HCT116 (cell line): Measurements from ENCODE around the gene COL15A1. TPM values are rescaled to one million over a fixed set of nuclear protein-coding genes. Genes with fewer than 3 reads are reported as not detected.

Experiments used
- ATAC-seq: fragments of 200-7000 bp; cut with Tn5 transposase; 2 replicates; pipeline ENCODE4 v1.9.1; 2020; ENCODE audit warnings: mild to moderate bottlenecking, moderate library complexity
- BruUV-seq: library from RNA; stranded (reverse); fragments of 400-500 nt; replicated peaks from 2 replicates; lab custom pipeline; 2021; lab: Mats Ljungman, UMichigan
- CTCF ChIA-PET: fragments of 300-600 bp; sonication (Branson Sonifier 250); formaldehyde crosslinking; loops from one replicate; lab custom pipeline; 2021; ENCODE audit warnings: antibody characterized with exemption; lab: Charles Lee
- POLR2A ChIA-PET: fragments of 300-600, 350-600 bp; sonication (Branson Sonifier 250); formaldehyde crosslinking; loops from one replicate; lab custom pipeline; 2021; ENCODE audit warnings: antibody characterized with exemption; lab: Charles Lee
- RAD21 ChIA-PET, 2 experiments: fragments of 300-600 bp; sonication (Branson Sonifier 250); formaldehyde crosslinking; loops; one replicate each; lab custom pipeline; 2023; ENCODE audit warnings: low total read pairs in 2 of 2; ENCODE audit not compliant: uncharacterized antibody in 2 of 2, unreplicated experiment in 2 of 2, low non-redundant PET in 1 of 2; lab: Charles Lee
- DNase-seq: peaks from one replicate; pipeline ENCODE4 v3.0.0-alpha.2; 2010; ENCODE audit warnings: low read depth, low spot score
- H2AFZ ChIP-seq: fragments of 200-600 bp; shearing (Covaris generic), sonication (generic); 2 replicates; pipeline ENCODE4 v1.6.1; 2017; ENCODE audit warnings: low read depth, mixed run types, mixed read lengths, antibody characterized with exemption, low read length; ENCODE audit not compliant: poor library complexity, severe bottlenecking
- H3K27ac ChIP-seq: 2 replicates; pipeline ENCODE4 v1.5.1; 2012; ENCODE audit warnings: low read depth, low read length
- H3K27me3 ChIP-seq: fragments of 200-600 bp; sonication (generic); 2 replicates; pipeline ENCODE4 v1.6.1; 2016; ENCODE audit warnings: mixed run types, low read length, mixed read lengths; ENCODE audit not compliant: insufficient read depth
- H3K36me3 ChIP-seq, 2 experiments: fragments of 200-500 bp in 1 of 2; fragments of 200-600 bp in 1 of 2; sonication (Bioruptor generic) in 1 of 2; sonication (generic) in 1 of 2; 2 replicates each; pipeline versions ENCODE4 v1.5.1 to v1.6.1; 2014 to 2016; ENCODE audit warnings: low read length in 2 of 2, inconsistent platforms in 1 of 2, mixed read lengths in 1 of 2, mixed run types in 1 of 2; ENCODE audit not compliant: insufficient read depth in 2 of 2, control insufficient read depth in 1 of 2
- H3K4me1 ChIP-seq, 2 experiments: fragments of 200-600 bp in 1 of 2; sonication (generic) in 1 of 2; 2 replicates each; pipeline versions ENCODE4 v1.5.1 to v1.6.1; 2012 to 2017; ENCODE audit warnings: low read length in 2 of 2, inconsistent platforms in 1 of 2, mild to moderate bottlenecking in 1 of 2, mixed read lengths in 1 of 2, mixed run types in 1 of 2, moderate library complexity in 1 of 2; ENCODE audit not compliant: insufficient read depth in 2 of 2, control insufficient read depth in 1 of 2
- H3K4me2 ChIP-seq: fragments of 200-600 bp; sonication (generic); 2 replicates; pipeline ENCODE4 v1.6.1; 2017; ENCODE audit warnings: mixed run types, low read length, mixed read lengths
- H3K4me3 ChIP-seq, 2 experiments: fragments of 200-600 bp in 1 of 2; sonication (generic) in 1 of 2; replicated peaks in 1 of 2; 2 replicates each; pipeline ENCODE4 v1.5.1; 2011 to 2016; ENCODE audit warnings: low read length in 2 of 2, control low read depth in 1 of 2, low read depth in 1 of 2, mild to moderate bottlenecking in 1 of 2, mixed read lengths in 1 of 2, mixed run types in 1 of 2
- H3K79me2 ChIP-seq: fragments of 200-600 bp; sonication (generic); 2 replicates; pipeline ENCODE4 v1.6.1; 2017; ENCODE audit warnings: mild to moderate bottlenecking, mixed run types, low read length, moderate library complexity, mixed read lengths; ENCODE audit not compliant: insufficient read depth
- H3K9ac ChIP-seq: fragments of 200-600 bp; sonication (generic); 2 replicates; pipeline ENCODE4 v1.6.1; 2016; ENCODE audit warnings: low read length, mixed read lengths
- H3K9me2 ChIP-seq: fragments of 200-600 bp; sonication (generic), shearing (Covaris generic); 2 replicates; pipeline ENCODE4 v1.6.1; 2017; ENCODE audit warnings: mixed run types, mild to moderate bottlenecking, moderate library complexity; ENCODE audit not compliant: insufficient read depth
- H3K9me3 ChIP-seq, 2 experiments: fragments of 200-500 bp in 1 of 2; fragments of 200-600 bp in 1 of 2; sonication (Bioruptor generic) in 1 of 2; sonication (generic) in 1 of 2; 2 replicates each; pipeline ENCODE4 v1.6.1; 2014 to 2017; ENCODE audit warnings: low read length in 2 of 2, mixed read lengths in 2 of 2, inconsistent platforms in 1 of 2, low read depth in 1 of 2, mild to moderate bottlenecking in 1 of 2, mixed run types in 1 of 2, moderate library complexity in 1 of 2; ENCODE audit not compliant: control insufficient read depth in 1 of 2, insufficient read depth in 1 of 2
- H4K20me1 ChIP-seq: fragments of 200-600 bp; sonication (generic), shearing (Covaris generic); 2 replicates; pipeline ENCODE4 v1.6.1; 2017; ENCODE audit warnings: mixed run types, mild to moderate bottlenecking, moderate library complexity; ENCODE audit not compliant: insufficient read depth
- CBX3 ChIP-seq: IDR thresholded peaks from 2 replicates; pipeline ENCODE4 v1.6.1; 2012; ENCODE audit warnings: low read depth
- CEBPB ChIP-seq: IDR thresholded peaks from 2 replicates; pipeline ENCODE4 v1.6.1; 2012; ENCODE audit warnings: low read depth
- EGR1 ChIP-seq: IDR thresholded peaks from 2 replicates; pipeline ENCODE4 v1.6.1; 2012; ENCODE audit warnings: low read depth
- ELF1 ChIP-seq: IDR thresholded peaks from 2 replicates; pipeline ENCODE4 v1.6.1; 2012; ENCODE audit warnings: low read depth, borderline replicate concordance
- EZH2 ChIP-seq: fragments of 200-600 bp; sonication (generic); IDR thresholded peaks from 2 replicates; pipeline ENCODE4 v1.6.1; 2017; ENCODE audit warnings: antibody characterized with exemption, mixed run types
- EZH2phosphoT487 ChIP-seq: fragments of 200-600 bp; IDR thresholded peaks from 2 replicates; pipeline ENCODE4 v1.6.1; 2018; ENCODE audit warnings: antibody characterized with exemption, borderline replicate concordance
- JUND ChIP-seq: IDR thresholded peaks from 2 replicates; pipeline ENCODE4 v1.6.1; 2012
- POLR2AphosphoS5 ChIP-seq: IDR thresholded peaks from 2 replicates; pipeline ENCODE4 v1.6.1; 2011; ENCODE audit warnings: mild to moderate bottlenecking, low read depth, low read length, moderate library complexity
- RAD21 ChIP-seq: IDR thresholded peaks from 2 replicates; pipeline ENCODE4 v1.6.1; 2012; ENCODE audit warnings: low read depth, mild to moderate bottlenecking
- SIN3A ChIP-seq: IDR thresholded peaks from 2 replicates; pipeline ENCODE4 v1.6.1; 2012; ENCODE audit warnings: low read depth
- TCF7L2 ChIP-seq: IDR thresholded peaks from 2 replicates; pipeline ENCODE4 v1.7.0; 2011; ENCODE audit warnings: borderline replicate concordance, inconsistent platforms; ENCODE audit not compliant: insufficient read depth, insufficient read length; ENCODE audit errors: extremely low read depth
- YY1 ChIP-seq: IDR thresholded peaks from 2 replicates; pipeline ENCODE4 v1.6.1; 2011; ENCODE audit warnings: low read length, low read depth, moderate library complexity, mild to moderate bottlenecking; ENCODE audit not compliant: insufficient replicate concordance; ENCODE audit errors: extremely low read depth
- ZFX ChIP-seq: fragments of 450-650 bp; IDR thresholded peaks from 2 replicates; pipeline ENCODE4 v1.6.1; 2017
- intact Hi-C: fragments of 100-400 bp; cut with micrococcal nuclease; formaldehyde crosslinking; loops from 2 replicates; pipeline ENCODE4 v1.10.0; 2022
- total RNA-seq: library from RNA; stranded (reverse); gene quantifications from one replicate; pipeline ENCODE4 v1.2.1, GENCODE V29; 2021; ENCODE audit not compliant: unreplicated experiment
- TF ChIP-seq, protein P1 (sequence below): IDR thresholded peaks from 2 replicates; pipeline ENCODE4 v1.6.1; 2012
- TF ChIP-seq, protein P2 (sequence below), 3 experiments: fragments of 200-600 bp in 1 of 3; sonication (generic) in 1 of 3; IDR thresholded peaks in 2 of 3; conservative IDR thresholded peaks in 1 of 3; 2 replicates each; pipeline ENCODE4 v1.5.1; 2012 to 2017; ENCODE audit warnings: low read depth in 2 of 3, low read length in 2 of 3, antibody characterized with exemption in 1 of 3, borderline replicate concordance in 1 of 3, control low read depth in 1 of 3, mild to moderate bottlenecking in 1 of 3, mixed read lengths in 1 of 3, mixed run types in 1 of 3, moderate library complexity in 1 of 3; ENCODE audit not compliant: insufficient read depth in 1 of 3

COL15A1 gene
- total RNA-seq, 1 experiment from 2014 or later, result 0.15 TPM

DNA sequence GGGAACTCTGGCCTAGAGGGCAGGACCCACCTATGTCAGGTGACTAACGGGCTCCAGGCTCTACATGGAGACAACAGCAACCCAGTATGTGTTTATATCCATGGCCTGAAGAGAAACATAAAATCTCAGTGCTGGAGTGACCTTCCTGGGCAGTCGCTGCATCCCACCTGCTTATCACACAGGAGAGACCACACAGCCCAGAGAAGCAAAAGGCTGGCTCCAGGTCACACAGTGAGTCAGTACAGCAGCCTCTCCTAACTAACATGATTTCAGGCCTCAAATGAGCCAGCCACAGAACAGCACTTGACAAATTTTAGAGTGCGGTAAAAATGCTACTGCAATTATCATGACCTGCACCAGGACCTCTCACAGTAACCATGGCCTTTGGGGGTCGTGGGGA is 107.2 kb downstream of the COL15A1 start:
- no peak overlapping the region for H3K27ac ChIP-seq
- no peaks in the 10 kb centered on the region for H4K20me1 ChIP-seq
- H3K9ac ChIP-seq, result no peak overlapping the region
- H3K9me3 ChIP-seq, result no peaks in the 10 kb centered on the region
- BruUV-seq, result no TSS peak
- H3K4me2 ChIP-seq, result no peak overlapping the region
- no peaks in the 10 kb centered on the region for H3K9me2 ChIP-seq
- H3K36me3 ChIP-seq, result no peaks in the 10 kb centered on the region
- ChIA-PET RAD21 (no interaction called here), POLR2A (no interaction called here), CTCF (no interaction called here)
- H3K27me3 ChIP-seq, result no peaks in the 10 kb centered on the region
- no peak for TF ChIP-seq EGR1
- no peaks in the 10 kb centered on the region for H3K79me2 ChIP-seq
- ATAC-seq (no peak), DNase-seq (no peak)
- no peak overlapping the region for H2AFZ ChIP-seq
- H3K4me1 ChIP-seq, result peaks cover 0 to 9% of the 10 kb centered on the region in 2 experiments; a peak in 1 of 4 replicates
- intact Hi-C loops, result no loop called here
- H3K4me3 ChIP-seq, result no peak overlapping the region

DNA sequence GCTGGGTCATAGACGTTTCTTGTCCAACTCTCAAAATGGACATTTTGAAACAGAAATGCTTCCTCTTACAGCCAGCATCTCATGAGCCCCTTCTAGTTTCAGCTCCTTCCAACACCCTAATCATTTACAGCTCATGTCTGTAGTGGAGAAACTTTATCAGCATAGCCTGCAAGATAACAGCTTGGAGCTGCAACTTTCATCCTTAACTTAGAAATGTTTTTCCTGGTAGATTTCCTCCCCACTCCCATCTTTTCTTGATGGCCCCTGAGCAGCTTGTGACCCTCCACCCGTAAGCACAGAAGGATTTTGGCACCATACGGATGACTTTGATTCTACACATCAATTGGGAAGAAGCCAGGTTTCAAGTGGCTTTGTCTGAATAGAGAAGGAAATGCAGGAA is 107.7 kb downstream of the COL15A1 start:
- no peaks in the 10 kb centered on the region for H4K20me1 ChIP-seq
- H3K27ac ChIP-seq, result no peak overlapping the region
- CTCF ChIA-PET, result no interaction called here
- H3K9me3 ChIP-seq, result no peaks in the 10 kb centered on the region
- RAD21 ChIA-PET, result no interaction called here
- no peaks in the 10 kb centered on the region for H3K27me3 ChIP-seq
- H3K9me2 ChIP-seq, result no peaks in the 10 kb centered on the region
- TF ChIP-seq YY1, result no peak
- TF ChIP-seq TCF7L2, result no peak
- TF ChIP-seq POLR2AphosphoS5, result no peak
- no peak for TF ChIP-seq JUND
- no peak for TF ChIP-seq RAD21
- TF ChIP-seq ZFX, result no peak
- no peak for TF ChIP-seq CBX3
- TF ChIP-seq EZH2, result no peak
- TF ChIP-seq ELF1, result no peak
- TF ChIP-seq, protein P1, sequence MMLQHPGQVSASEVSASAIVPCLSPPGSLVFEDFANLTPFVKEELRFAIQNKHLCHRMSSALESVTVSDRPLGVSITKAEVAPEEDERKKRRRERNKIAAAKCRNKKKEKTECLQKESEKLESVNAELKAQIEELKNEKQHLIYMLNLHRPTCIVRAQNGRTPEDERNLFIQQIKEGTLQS, result no peak
- TF ChIP-seq EZH2phosphoT487, result no peak
- TF ChIP-seq CEBPB, result no peak
- TF ChIP-seq, protein P2, sequence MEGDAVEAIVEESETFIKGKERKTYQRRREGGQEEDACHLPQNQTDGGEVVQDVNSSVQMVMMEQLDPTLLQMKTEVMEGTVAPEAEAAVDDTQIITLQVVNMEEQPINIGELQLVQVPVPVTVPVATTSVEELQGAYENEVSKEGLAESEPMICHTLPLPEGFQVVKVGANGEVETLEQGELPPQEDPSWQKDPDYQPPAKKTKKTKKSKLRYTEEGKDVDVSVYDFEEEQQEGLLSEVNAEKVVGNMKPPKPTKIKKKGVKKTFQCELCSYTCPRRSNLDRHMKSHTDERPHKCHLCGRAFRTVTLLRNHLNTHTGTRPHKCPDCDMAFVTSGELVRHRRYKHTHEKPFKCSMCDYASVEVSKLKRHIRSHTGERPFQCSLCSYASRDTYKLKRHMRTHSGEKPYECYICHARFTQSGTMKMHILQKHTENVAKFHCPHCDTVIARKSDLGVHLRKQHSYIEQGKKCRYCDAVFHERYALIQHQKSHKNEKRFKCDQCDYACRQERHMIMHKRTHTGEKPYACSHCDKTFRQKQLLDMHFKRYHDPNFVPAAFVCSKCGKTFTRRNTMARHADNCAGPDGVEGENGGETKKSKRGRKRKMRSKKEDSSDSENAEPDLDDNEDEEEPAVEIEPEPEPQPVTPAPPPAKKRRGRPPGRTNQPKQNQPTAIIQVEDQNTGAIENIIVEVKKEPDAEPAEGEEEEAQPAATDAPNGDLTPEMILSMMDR (IDR thresholded peaks at IDR 0.05 in 2 of 3, conservative IDR thresholded peaks at IDR 0.05 in 1 of 3; ENCODE audit: borderline replicate concordance in 1 of 3, insufficient read depth in 1 of 3, low read depth in 2 of 3, low read length in 2 of 3), result no peak
- TF ChIP-seq SIN3A, result no peak
- TF ChIP-seq, all 23 proteins: peak for 0
- Histone ChIP-seq H3K4me3 (no peak overlapping the region), H3K4me1 (peaks cover 0 to 9% of the 10 kb centered on the region in 2 experiments; a peak in 1 of 4 replicates), H3K36me3 (no peaks in the 10 kb centered on the region), H3K9ac (no peak overlapping the region), H3K4me2 (no peak overlapping the region), H3K79me2 (no peaks in the 10 kb centered on the region), H2AFZ (no peak overlapping the region)
- POLR2A ChIA-PET, result no interaction called here
- ATAC-seq, result no peak
- DNase-seq, result no peak
- no TSS peak for BruUV-seq
- intact Hi-C loops, result no loop called here
